AG04450 (cell line): ENCODE data around the gene CDH13. TPM values are rescaled to one million over a fixed set of nuclear protein-coding genes. Genes with fewer than 3 reads are reported as not detected.

ENCODE experiments used
- CTCF ChIA-PET: fragments of 300-600, 350-600 bp; formaldehyde crosslinking; extraction: SDS; loops from one replicate; lab custom pipeline; 2022; ENCODE audit warnings: antibody characterized with exemption, inconsistent platforms; lab: Charles Lee
- POLR2A ChIA-PET: fragments of 350-600 bp; formaldehyde crosslinking; extraction: SDS; loops from one replicate; lab custom pipeline; 2021; ENCODE audit warnings: antibody characterized with exemption, inconsistent platforms; lab: Yijun Ruan, JAX
- DNase-seq: peaks from one replicate; pipeline ENCODE4 v3.0.0-alpha.2; 2011; ENCODE audit warnings: low read depth, low spot score
- H3K27ac ChIP-seq: one replicate; pipeline ENCODE4 v1.5.1; 2012; ENCODE audit warnings: low read depth, low read length, control low read depth
- H3K27me3 ChIP-seq: one replicate; pipeline ENCODE4 v1.6.0; 2012; ENCODE audit warnings: low read length; ENCODE audit not compliant: control insufficient read depth, insufficient read depth
- H3K4me3 ChIP-seq: 2 replicates; pipeline ENCODE4 v1.5.1; 2011; ENCODE audit warnings: mild to moderate bottlenecking, low read depth, low read length, control low read depth
- H3K9me3 ChIP-seq: 2 replicates; pipeline ENCODE4 v1.5.1; 2012; ENCODE audit warnings: low read length; ENCODE audit not compliant: control insufficient read depth, insufficient read depth
- CTCF ChIP-seq: IDR thresholded peaks from 2 replicates; pipeline ENCODE4 v1.5.1; 2011; ENCODE audit warnings: low read depth, low read length, control low read depth, inconsistent platforms
- polyA plus RNA-seq: library from polyadenylated mRNA; depleted of rRNA; stranded (reverse); fragments of >200 nt; gene quantifications from 2 replicates; pipeline ENCODE4 v1.2.3, GENCODE V29; 2011

CDH13 gene
- polyA plus RNA-seq, 1 experiment = 55.0 TPM

GRCh38 chr16:83623091-83623730, 996.4 kb downstream of the CDH13 start:
- no peak for DNase-seq
- Histone ChIP-seq H3K27ac (no peak overlapping the region), H3K27me3 (no peaks in the 10 kb centered on the region), H3K4me3 (no peak overlapping the region), H3K9me3 (no peaks in the 10 kb centered on the region)
- CTCF ChIA-PET = interaction anchor here (0.6 kb wide), 1 partner anchor 268 kb away, joined by 3 read pairs; no protein-coding TSS in a partner anchor
- TF ChIP-seq CTCF = no peak
- POLR2A ChIA-PET = no interaction called here

DNA sequence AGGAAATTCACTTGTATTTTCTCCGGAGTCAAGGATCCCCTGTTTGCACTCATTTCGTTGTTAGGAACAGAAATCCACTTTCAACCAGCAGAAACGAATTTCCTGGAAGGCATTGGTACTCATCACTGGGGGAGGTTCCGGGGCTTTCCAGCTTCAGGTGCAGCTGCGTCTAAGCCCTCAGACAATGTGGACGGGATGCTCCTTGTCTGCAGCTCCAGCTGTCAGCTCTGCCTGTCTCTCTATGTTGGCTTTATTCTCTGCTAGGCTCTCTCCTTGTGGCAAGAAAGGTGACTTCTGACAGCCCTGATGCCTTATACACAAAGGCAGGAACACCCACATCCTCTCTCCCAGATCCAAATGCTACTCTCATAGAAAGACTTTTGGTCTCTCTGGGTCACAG, 997.1 kb downstream of the CDH13 start:
- H3K4me3 ChIP-seq = no peak overlapping the region
- no peak for DNase-seq
- H3K27ac ChIP-seq = no peak overlapping the region
- no peak for TF ChIP-seq CTCF
- ChIA-PET POLR2A (no interaction called here), CTCF (no interaction called here)
- no peaks in the 10 kb centered on the region for H3K9me3 ChIP-seq
- H3K27me3 ChIP-seq = no peaks in the 10 kb centered on the region

DNA sequence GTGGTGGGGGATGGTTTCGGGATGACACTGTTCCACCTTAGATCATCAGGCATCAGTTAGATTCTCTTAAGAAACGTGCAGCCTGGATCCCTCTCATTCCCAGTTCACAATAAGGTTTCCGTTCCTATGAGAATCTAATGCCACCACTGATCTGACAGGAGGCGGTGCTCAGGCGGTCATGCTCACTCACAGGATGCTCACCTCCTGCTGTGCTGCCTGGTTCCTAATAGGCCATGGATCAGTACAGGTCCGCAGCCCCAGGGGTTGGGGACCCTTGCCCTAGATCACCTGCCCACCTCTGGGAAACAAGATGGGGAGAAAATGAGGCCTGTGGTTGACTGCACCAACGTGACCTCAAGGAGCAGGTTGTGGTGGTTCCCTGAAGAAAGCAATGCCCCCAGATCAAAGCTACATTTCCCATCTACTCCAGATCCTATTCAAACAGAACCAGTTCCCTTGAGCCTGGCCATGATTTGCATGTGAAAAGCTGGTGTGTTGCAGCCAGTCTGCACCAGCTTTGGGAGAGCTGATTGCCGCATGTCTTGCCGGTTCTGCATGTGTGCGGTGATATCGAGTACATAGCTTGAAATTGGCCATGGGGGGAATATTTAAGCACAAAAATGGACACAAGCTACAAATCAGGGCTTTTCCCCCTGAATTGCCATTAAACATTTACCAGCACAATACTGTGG, 997.8 kb downstream of the CDH13 start:
- Histone ChIP-seq H3K27ac (no peak overlapping the region), H3K9me3 (no peaks in the 10 kb centered on the region), H3K27me3 (no peaks in the 10 kb centered on the region), H3K4me3 (no peak overlapping the region)
- CTCF ChIA-PET = no interaction called here
- no peak for TF ChIP-seq CTCF
- POLR2A ChIA-PET = no interaction called here
- DNase-seq = no peak

DNA sequence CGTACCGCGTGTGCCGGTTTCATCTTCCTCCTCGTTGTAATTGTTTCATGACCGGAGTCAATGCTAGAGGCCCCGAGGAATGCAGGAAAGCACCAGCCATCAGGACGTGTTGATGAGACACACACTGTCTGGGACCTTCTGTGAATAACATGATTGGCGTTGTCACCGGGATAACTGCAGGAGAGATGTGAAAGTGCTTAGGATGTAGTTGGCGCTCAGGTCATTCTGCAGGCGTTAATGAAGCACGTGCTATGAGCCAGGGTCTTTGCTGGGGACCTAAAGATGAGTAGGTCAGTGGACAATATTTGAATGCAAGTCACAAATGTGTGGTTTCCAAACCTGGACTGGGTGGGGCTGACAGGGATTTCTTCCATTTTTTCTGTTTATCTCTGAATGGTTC, 999.4 kb downstream of the CDH13 start:
- Histone ChIP-seq H3K27ac (no peak overlapping the region), H3K9me3 (no peaks in the 10 kb centered on the region), H3K4me3 (no peak overlapping the region), H3K27me3 (no peaks in the 10 kb centered on the region)
- no peak for DNase-seq
- CTCF ChIA-PET = no interaction called here
- POLR2A ChIA-PET = no interaction called here
- no peak for TF ChIP-seq CTCF

DNA sequence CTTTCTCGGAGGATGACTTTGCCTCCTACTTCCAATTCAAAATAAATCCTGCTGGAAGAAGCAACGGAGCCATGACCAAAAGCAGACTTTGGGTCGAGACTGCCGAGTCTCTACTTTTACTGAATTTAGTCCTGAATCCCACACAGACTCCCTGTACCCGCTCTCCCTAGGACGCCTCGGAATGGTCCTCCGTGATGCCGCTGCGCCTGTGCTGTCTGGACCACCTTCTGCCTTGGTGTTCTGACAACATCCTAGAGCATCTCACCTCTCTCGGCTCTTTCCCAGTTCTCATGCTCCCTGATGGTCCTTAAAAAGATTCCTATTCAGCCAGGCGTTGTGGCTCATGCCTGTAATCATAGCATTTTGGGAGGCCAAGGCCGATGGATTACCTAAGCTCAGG, 999.9 kb downstream of the CDH13 start:
- no peak for DNase-seq
- TF ChIP-seq CTCF = no peak
- POLR2A ChIA-PET = no interaction called here
- CTCF ChIA-PET = no interaction called here
- no peak overlapping the region for H3K27ac ChIP-seq
- no peak overlapping the region for H3K4me3 ChIP-seq
- H3K9me3 ChIP-seq = no peaks in the 10 kb centered on the region
- no peaks in the 10 kb centered on the region for H3K27me3 ChIP-seq
